Panc1 (cell line): ENCODE results near the gene DOK6. TPM values are rescaled to one million over a fixed set of nuclear protein-coding genes. Genes with fewer than 3 reads are reported as not detected.

Experiments used
- ATAC-seq: fragments of 200-7000 bp; cut with Tn5 transposase; 2 replicates; pipeline ENCODE4 v1.9.1; 2020; ENCODE audit warnings: mild to moderate bottlenecking, moderate library complexity
- BruUV-seq: library from RNA; stranded (reverse); fragments of 400-500 nt; replicated peaks from 2 replicates; lab custom pipeline; 2021; lab: Mats Ljungman, UMichigan
- CTCF ChIA-PET: fragments of 300-600 bp; sonication (Branson Sonifier 250); formaldehyde crosslinking; loops from one replicate; lab custom pipeline; 2022; ENCODE audit warnings: antibody characterized with exemption; lab: Charles Lee
- POLR2A ChIA-PET: fragments of 300-600 bp; sonication (Branson Sonifier 250); formaldehyde crosslinking; loops from one replicate; lab custom pipeline; 2022; ENCODE audit warnings: antibody characterized with exemption; lab: Charles Lee
- DNase-seq: peaks from one replicate; pipeline ENCODE4 v3.0.0-alpha.2; 2010; ENCODE audit warnings: low read depth, low spot score
- H3K27ac ChIP-seq: 2 replicates; pipeline ENCODE4 v1.5.1; 2011; ENCODE audit warnings: mild to moderate bottlenecking, low read length, inconsistent platforms
- H3K27me3 ChIP-seq: fragments of 200-500 bp; sonication (Bioruptor generic); 2 replicates; pipeline ENCODE4 v1.6.0; 2014; ENCODE audit warnings: low read length, inconsistent platforms; ENCODE audit not compliant: control insufficient read depth, insufficient read depth
- H3K36me3 ChIP-seq: fragments of 200-500 bp; sonication (Bioruptor generic); 2 replicates; pipeline ENCODE4 v1.5.1; 2014; ENCODE audit warnings: inconsistent platforms, mild to moderate bottlenecking, low read length, moderate library complexity; ENCODE audit not compliant: control insufficient read depth, insufficient read depth
- H3K4me1 ChIP-seq: 2 replicates; pipeline ENCODE4 v1.5.1; 2011; ENCODE audit warnings: inconsistent platforms, mild to moderate bottlenecking, low read length, moderate library complexity; ENCODE audit not compliant: control insufficient read depth, insufficient read depth
- H3K4me3 ChIP-seq, 2 experiments: 2 replicates each; pipeline ENCODE4 v1.5.1; 2011 to 2012; ENCODE audit warnings: low read depth in 2 of 2, low read length in 2 of 2, mild to moderate bottlenecking in 2 of 2, inconsistent platforms in 1 of 2, moderate library complexity in 1 of 2
- H3K9me3 ChIP-seq: fragments of 200-500 bp; sonication (Bioruptor generic); 2 replicates; pipeline ENCODE4 v1.5.1; 2014; ENCODE audit warnings: low read depth, mild to moderate bottlenecking, inconsistent platforms, low read length, moderate library complexity; ENCODE audit not compliant: control insufficient read depth, insufficient read depth
- POLR2AphosphoS5 ChIP-seq: IDR thresholded peaks from 2 replicates; pipeline ENCODE4 v1.6.1; 2012; ENCODE audit warnings: mild to moderate bottlenecking, low read depth, low read length, moderate library complexity
- SIN3A ChIP-seq: IDR thresholded peaks from 2 replicates; pipeline ENCODE4 v1.6.1; 2012; ENCODE audit warnings: low read depth, mild to moderate bottlenecking, low read length, moderate library complexity, borderline replicate concordance; ENCODE audit not compliant: insufficient read depth
- TCF7L2 ChIP-seq: IDR thresholded peaks from 2 replicates; pipeline ENCODE4 v1.6.1; 2011; ENCODE audit warnings: mild to moderate bottlenecking, low read depth, low read length, inconsistent platforms
- in situ Hi-C: cut with HindIII; loops from 2 replicates; pipeline ENCODE4 v1.10.0; 2016; ENCODE audit warnings: low sequenced_read_pairs, low pct_unique_long_range_greater_than_20kb
- intact Hi-C: fragments of 100-400 bp; cut with micrococcal nuclease; formaldehyde crosslinking; loops from one replicate; pipeline ENCODE4 v1.10.0; 2022; ENCODE audit not compliant: unreplicated experiment
- total RNA-seq: library from RNA; stranded (reverse); gene quantifications from one replicate; pipeline ENCODE4 v1.2.1, GENCODE V29; 2021; ENCODE audit not compliant: unreplicated experiment
- TF ChIP-seq, protein P1 (sequence below): fragments of 450-650 bp; IDR thresholded peaks from 2 replicates; pipeline ENCODE4 v1.5.1; 2017; ENCODE audit warnings: mild to moderate bottlenecking
- TF ChIP-seq, protein P2 (sequence below), 2 experiments: IDR thresholded peaks; 2 replicates each; pipeline ENCODE4 v1.6.1; 2011 to 2012; ENCODE audit warnings: low read depth in 2 of 2, control low read depth in 1 of 2, low read length in 1 of 2, mild to moderate bottlenecking in 1 of 2, moderate library complexity in 1 of 2; ENCODE audit not compliant: insufficient read depth in 1 of 2

DOK6 gene
- total RNA-seq, 1 experiment from 2014 or later = not detected

DNA sequence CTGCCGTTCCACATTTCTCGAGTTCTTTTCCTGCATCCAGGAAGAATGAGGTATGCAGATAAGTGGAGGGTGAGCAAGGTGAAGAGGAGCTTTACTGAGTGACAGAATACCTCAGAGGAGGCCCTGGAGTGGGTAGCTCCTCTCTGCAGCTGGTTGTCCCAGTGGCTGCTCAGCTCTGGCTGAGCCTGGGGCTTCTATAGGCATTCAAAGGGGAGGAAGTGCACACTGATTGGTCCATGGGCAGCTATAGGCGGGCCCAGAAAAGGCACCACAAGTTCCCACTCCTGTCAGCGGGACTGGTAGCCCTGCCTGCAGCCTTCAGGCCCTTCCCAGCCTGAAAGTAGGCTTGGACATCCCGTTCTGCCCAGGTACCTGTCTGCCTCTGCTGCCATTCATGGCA is 94.7 kb downstream of the DOK6 start:
- Histone ChIP-seq H3K27ac (no peak overlapping the region), H3K36me3 (no peaks in the 10 kb centered on the region), H3K4me3 (no peak overlapping the region), H3K9me3 (no peaks in the 10 kb centered on the region), H3K27me3 (no peaks in the 10 kb centered on the region), H3K4me1 (no peaks in the 10 kb centered on the region)
- ChIA-PET CTCF (no interaction called here), POLR2A (no interaction called here)
- in situ Hi-C loops = no loop called here
- TF ChIP-seq, protein P1, sequence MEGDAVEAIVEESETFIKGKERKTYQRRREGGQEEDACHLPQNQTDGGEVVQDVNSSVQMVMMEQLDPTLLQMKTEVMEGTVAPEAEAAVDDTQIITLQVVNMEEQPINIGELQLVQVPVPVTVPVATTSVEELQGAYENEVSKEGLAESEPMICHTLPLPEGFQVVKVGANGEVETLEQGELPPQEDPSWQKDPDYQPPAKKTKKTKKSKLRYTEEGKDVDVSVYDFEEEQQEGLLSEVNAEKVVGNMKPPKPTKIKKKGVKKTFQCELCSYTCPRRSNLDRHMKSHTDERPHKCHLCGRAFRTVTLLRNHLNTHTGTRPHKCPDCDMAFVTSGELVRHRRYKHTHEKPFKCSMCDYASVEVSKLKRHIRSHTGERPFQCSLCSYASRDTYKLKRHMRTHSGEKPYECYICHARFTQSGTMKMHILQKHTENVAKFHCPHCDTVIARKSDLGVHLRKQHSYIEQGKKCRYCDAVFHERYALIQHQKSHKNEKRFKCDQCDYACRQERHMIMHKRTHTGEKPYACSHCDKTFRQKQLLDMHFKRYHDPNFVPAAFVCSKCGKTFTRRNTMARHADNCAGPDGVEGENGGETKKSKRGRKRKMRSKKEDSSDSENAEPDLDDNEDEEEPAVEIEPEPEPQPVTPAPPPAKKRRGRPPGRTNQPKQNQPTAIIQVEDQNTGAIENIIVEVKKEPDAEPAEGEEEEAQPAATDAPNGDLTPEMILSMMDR = no peak
- TF ChIP-seq, protein P2, sequence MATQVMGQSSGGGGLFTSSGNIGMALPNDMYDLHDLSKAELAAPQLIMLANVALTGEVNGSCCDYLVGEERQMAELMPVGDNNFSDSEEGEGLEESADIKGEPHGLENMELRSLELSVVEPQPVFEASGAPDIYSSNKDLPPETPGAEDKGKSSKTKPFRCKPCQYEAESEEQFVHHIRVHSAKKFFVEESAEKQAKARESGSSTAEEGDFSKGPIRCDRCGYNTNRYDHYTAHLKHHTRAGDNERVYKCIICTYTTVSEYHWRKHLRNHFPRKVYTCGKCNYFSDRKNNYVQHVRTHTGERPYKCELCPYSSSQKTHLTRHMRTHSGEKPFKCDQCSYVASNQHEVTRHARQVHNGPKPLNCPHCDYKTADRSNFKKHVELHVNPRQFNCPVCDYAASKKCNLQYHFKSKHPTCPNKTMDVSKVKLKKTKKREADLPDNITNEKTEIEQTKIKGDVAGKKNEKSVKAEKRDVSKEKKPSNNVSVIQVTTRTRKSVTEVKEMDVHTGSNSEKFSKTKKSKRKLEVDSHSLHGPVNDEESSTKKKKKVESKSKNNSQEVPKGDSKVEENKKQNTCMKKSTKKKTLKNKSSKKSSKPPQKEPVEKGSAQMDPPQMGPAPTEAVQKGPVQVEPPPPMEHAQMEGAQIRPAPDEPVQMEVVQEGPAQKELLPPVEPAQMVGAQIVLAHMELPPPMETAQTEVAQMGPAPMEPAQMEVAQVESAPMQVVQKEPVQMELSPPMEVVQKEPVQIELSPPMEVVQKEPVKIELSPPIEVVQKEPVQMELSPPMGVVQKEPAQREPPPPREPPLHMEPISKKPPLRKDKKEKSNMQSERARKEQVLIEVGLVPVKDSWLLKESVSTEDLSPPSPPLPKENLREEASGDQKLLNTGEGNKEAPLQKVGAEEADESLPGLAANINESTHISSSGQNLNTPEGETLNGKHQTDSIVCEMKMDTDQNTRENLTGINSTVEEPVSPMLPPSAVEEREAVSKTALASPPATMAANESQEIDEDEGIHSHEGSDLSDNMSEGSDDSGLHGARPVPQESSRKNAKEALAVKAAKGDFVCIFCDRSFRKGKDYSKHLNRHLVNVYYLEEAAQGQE (IDR thresholded peaks at IDR 0.05; ENCODE audit: insufficient read depth in 1 of 2, low read depth in 2 of 2, low read length in 1 of 2) = no peak
- no peak for TF ChIP-seq TCF7L2
- no peak for TF ChIP-seq SIN3A
- no peak for TF ChIP-seq POLR2AphosphoS5
- BruUV-seq = no TSS peak
- intact Hi-C loops = no loop called here
- no peak for ATAC-seq
- no peak for DNase-seq

- no peaks in the 10 kb centered on the region for H3K36me3 ChIP-seq
- in situ Hi-C loops (no loop called here), intact Hi-C loops (no loop called here)
- no peaks in the 10 kb centered on the region for H3K4me1 ChIP-seq
- DNase-seq (no peak), ATAC-seq (no peak)
- ChIA-PET POLR2A (no interaction called here), CTCF (no interaction called here)
- H3K9me3 ChIP-seq = no peaks in the 10 kb centered on the region
- H3K27me3 ChIP-seq = no peaks in the 10 kb centered on the region
- no peak overlapping the region for H3K27ac ChIP-seq
- TF ChIP-seq SIN3A (no peak), TCF7L2 (no peak), POLR2AphosphoS5 (no peak)
- TF ChIP-seq, protein P1 = no peak
- TF ChIP-seq, protein P2 (IDR thresholded peaks at IDR 0.05; ENCODE audit: insufficient read depth in 1 of 2, low read depth in 2 of 2, low read length in 1 of 2) = no peak
- no peak overlapping the region for H3K4me3 ChIP-seq
- no TSS peak for BruUV-seq
Observed at GRCh38 chr18:69495841-69496533, 95.3 kb downstream of the DOK6 start.
